Measurements from ENCODE around the gene TCEA2. TPM values are rescaled to one million over a fixed set of nuclear protein-coding genes. Genes with fewer than 3 reads are reported as not detected.

Gene TCEA2
- total RNA-seq, 6 experiments from 2014 or later = 14.8 to 45.6 (median 28.6) TPM

GRCh38 chr20:64055396-64055892 is 7.6 kb upstream of the TCEA2 start:
- DNase-seq = no peak
- intact Hi-C loops (cut with DNase I) = no loop called here
- H3K36me3 ChIP-seq = no peaks in the 10 kb centered on the region
- ATAC-seq = no peak
- WGBS (ENCODE audit: insufficient coverage, low coverage, low lambda C conversion rate, missing lambda C conversion rate) = 0% methylated on average over 1 of the region's 9 CpGs
- H3K27ac ChIP-seq = peak overlapping the region in 2 of 3 donors; percentile 32 to 54
- H3K27me3 ChIP-seq = no peaks in the 10 kb centered on the region
- no peaks in the 10 kb centered on the region for H3K4me1 ChIP-seq
- no peaks in the 10 kb centered on the region for H3K9me3 ChIP-seq
- TF ChIP-seq CTCF (IDR thresholded peaks at IDR 0.05) (no peak), POLR2A (IDR thresholded peaks at IDR 0.05) (no peak)
- no peak overlapping the region for H3K4me3 ChIP-seq

- WGBS (ENCODE audit: insufficient coverage, low coverage, low lambda C conversion rate, missing lambda C conversion rate) = 20% methylated on average over 2 of the region's 22 CpGs
- no peaks in the 10 kb centered on the region for H3K36me3 ChIP-seq
- intact Hi-C loops (cut with DNase I) = no loop called here
- DNase-seq (peak in 1 of 3 donors; percentile 78), ATAC-seq (peak; percentile 25 to 42 (median 36))
- H3K9me3 ChIP-seq = no peaks in the 10 kb centered on the region
- no peak overlapping the region for H3K4me3 ChIP-seq
- H3K27me3 ChIP-seq = no peaks in the 10 kb centered on the region
- no peaks in the 10 kb centered on the region for H3K4me1 ChIP-seq
- TF ChIP-seq POLR2A (IDR thresholded peaks at IDR 0.05) (no peak), CTCF (IDR thresholded peaks at IDR 0.05) (no peak)
- H3K27ac ChIP-seq = peak overlapping the region in 2 of 3 donors; percentile 32 to 54
These were observed 6.9 kb upstream of the TCEA2 start for GRCh38 chr20:64055893-64056638.

GRCh38 chr20:64056639-64056888 is 6.4 kb upstream of the TCEA2 start:
- DNase-seq (no peak), ATAC-seq (peak; percentile 9 to 18 (median 13))
- intact Hi-C loops (cut with DNase I) = no loop called here
- no peaks in the 10 kb centered on the region for H3K9me3 ChIP-seq
- TF ChIP-seq CTCF (IDR thresholded peaks at IDR 0.05) (no peak), POLR2A (IDR thresholded peaks at IDR 0.05) (no peak)
- H3K4me3 ChIP-seq = no peak overlapping the region
- 14% methylated on average over 7 of the region's 7 CpGs for WGBS (ENCODE audit: insufficient coverage, low coverage, low lambda C conversion rate, missing lambda C conversion rate)
- H3K27ac ChIP-seq = peak overlapping the region in 2 of 3 donors; percentile 37 to 54
- no peaks in the 10 kb centered on the region for H3K27me3 ChIP-seq
- H3K36me3 ChIP-seq = no peaks in the 10 kb centered on the region
- no peaks in the 10 kb centered on the region for H3K4me1 ChIP-seq

- peak overlapping the region in 2 of 3 donors; percentile 37 to 54 for H3K27ac ChIP-seq
- ATAC-seq (peak in 2 of 4 donors; percentile 1 to 5), DNase-seq (no peak)
- no peak overlapping the region for H3K4me3 ChIP-seq
- TF ChIP-seq CTCF (IDR thresholded peaks at IDR 0.05) = no peak
- no peak for TF ChIP-seq POLR2A (IDR thresholded peaks at IDR 0.05)
- H3K4me1 ChIP-seq = no peaks in the 10 kb centered on the region
- 30% methylated on average over 6 of the region's 39 CpGs for WGBS (ENCODE audit: insufficient coverage, low coverage, low lambda C conversion rate, missing lambda C conversion rate)
- intact Hi-C loops (cut with DNase I) = no loop called here
- H3K9me3 ChIP-seq = no peaks in the 10 kb centered on the region
- no peaks in the 10 kb centered on the region for H3K27me3 ChIP-seq
- no peaks in the 10 kb centered on the region for H3K36me3 ChIP-seq
These were observed 5.9 kb upstream of the TCEA2 start for GRCh38 chr20:64056889-64057627.
